Upper lobe of left lung (tissue), 6 donors: ENCODE data around the gene ERP44. TPM values are rescaled to one million over a fixed set of nuclear protein-coding genes. Genes with fewer than 3 reads are reported as not detected.
"Not testable (repeated sequence)": the region's sequence is repeated elsewhere in the genome, so short reads cannot be mapped to it uniquely, and the experiment has no call there.

ENCODE experiments used
- ATAC-seq, 2 donors: fragments of 200-7000 bp; cut with Tn5 transposase; one replicate each; pipeline ENCODE4 v1.9.1; 2022; ENCODE audit warnings: mild to moderate bottlenecking in 2 of 2, moderate library complexity in 2 of 2; ENCODE audit not compliant: low FRiP score in 2 of 2
- DNase-seq, 2 donors: peaks; one replicate each; pipeline ENCODE4 v3.0.0-alpha.2; 2019 to 2020
- H3K27ac ChIP-seq, 4 donors: fragments of 200-600 bp; sonication (generic); one replicate each; pipeline ENCODE4 v1.5.1; 2016 to 2019
- H3K27me3 ChIP-seq, 4 donors: fragments of 200-600 bp; sonication (generic); one replicate each; pipeline ENCODE4 v1.5.1; 2017 to 2019
- H3K36me3 ChIP-seq, 4 donors: fragments of 200-600 bp; sonication (generic); one replicate each; pipeline ENCODE4 v1.5.1; 2016 to 2019
- H3K4me1 ChIP-seq, 4 donors: fragments of 200-600 bp; sonication (generic); one replicate each; pipeline ENCODE4 v1.5.1; 2018 to 2019
- H3K4me3 ChIP-seq, 4 donors: fragments of 200-600 bp; sonication (generic); one replicate each; pipeline ENCODE4 v1.5.1; 2017 to 2019; ENCODE audit warnings: mild to moderate bottlenecking in 2 of 4, moderate library complexity in 1 of 4
- H3K9me3 ChIP-seq, 4 donors: fragments of 200-600 bp; sonication (generic); one replicate each; pipeline ENCODE4 v1.5.1; 2018 to 2019
- CTCF ChIP-seq, 6 experiments: fragments of 450-650 bp in 4 of 6; fragments of 200-600 bp in 2 of 6; sonication (generic) in 2 of 6; IDR thresholded peaks; one replicate each; pipeline ENCODE4 v1.5.1; 2016 to 2019; ENCODE audit warnings: antibody characterized with exemption in 6 of 6
- EP300 ChIP-seq, 4 donors: sonication (generic); formaldehyde crosslinking; IDR thresholded peaks; one replicate each; pipeline ENCODE4 v1.5.1; 2017; ENCODE audit warnings: antibody characterized with exemption in 4 of 4, control low read depth in 2 of 4
- POLR2A ChIP-seq, 4 donors: fragments of 450-650 bp; IDR thresholded peaks; one replicate each; pipeline ENCODE4 v1.5.1; 2016 to 2017; ENCODE audit warnings: antibody characterized with exemption in 4 of 4, mild to moderate bottlenecking in 2 of 4
- POLR2AphosphoS5 ChIP-seq, 2 donors: sonication (generic); formaldehyde crosslinking; IDR thresholded peaks; one replicate each; pipeline ENCODE4 v1.5.1; 2017; ENCODE audit warnings: antibody characterized with exemption in 2 of 2
- WGBS, 2 donors: methylation state at CpG; one replicate each; pipeline ENCODE4 v1.1.5; 2017 to 2018; 5-methylcytosine and 5-hydroxymethylcytosine counted together
- total RNA-seq, 6 donors: library from RNA; depleted of rRNA in 4 of 6; stranded (reverse); fragments of >200 nt in 4 of 6; gene quantifications; one replicate each; pipeline versions ENCODE4 v1.1.0 to v1.2.1, GENCODE V29; 2016 to 2021
- donor health status: DM: no; HTN: no; CAD: no; lungs with moderate emphysema.
- donor health status: DM: no; HTN: yes; CAD: no; lungs with severe emphysema.

Gene ERP44
- total RNA-seq, 6 donors from 2014 or later: 11.5 to 28.5 (median 20.4) TPM

GRCh38 chr9:100099722-100100042, 882 bp upstream of the ERP44 start:
- peak in 1 of 2 donors; percentile 30 for ATAC-seq
- TF ChIP-seq POLR2A (IDR thresholded peaks at IDR 0.05): no peak
- TF ChIP-seq EP300 (IDR thresholded peaks at IDR 0.05): no peak
- TF ChIP-seq POLR2AphosphoS5 (IDR thresholded peaks at IDR 0.05): no peak
- no peak for TF ChIP-seq CTCF (IDR thresholded peaks at IDR 0.05)
- peaks cover 0 to 13% (median 10%) of the 10 kb centered on the region in 4 donors for H3K36me3 ChIP-seq
- no peaks in the 10 kb centered on the region for H3K27me3 ChIP-seq
- H3K27ac ChIP-seq: peak overlapping the region; percentile 91 to 96 (median 95)
- H3K4me3 ChIP-seq: peak overlapping the region; percentile 83 to 93 (median 88)
- peak in 1 of 2 donors; percentile 75 for DNase-seq
- peaks cover 28 to 39% (median 29%) of the 10 kb centered on the region in 4 donors for H3K4me1 ChIP-seq
- 6 to 15% methylated on average over 10 of the region's 10 CpGs for WGBS, 2 donors
- H3K9me3 ChIP-seq: no peaks in the 10 kb centered on the region

- peak in 1 of 2 donors; percentile 88 for DNase-seq
- WGBS, 2 donors: 2% methylated on average over 36 to 37 of the region's 37 CpGs
- peak; percentile 61 to 80 for ATAC-seq
- peaks cover 0 to 5% (median 2%) of the 10 kb centered on the region in 4 donors for H3K36me3 ChIP-seq
- no peaks in the 10 kb centered on the region for H3K27me3 ChIP-seq
- H3K4me1 ChIP-seq: peaks cover 28 to 50% (median 29%) of the 10 kb centered on the region in 4 donors
- TF ChIP-seq POLR2AphosphoS5 (IDR thresholded peaks at IDR 0.05) (no peak), CTCF (IDR thresholded peaks at IDR 0.05) (no peak), EP300 (IDR thresholded peaks at IDR 0.05) (no peak), POLR2A (IDR thresholded peaks at IDR 0.05) (no peak)
- H3K9me3 ChIP-seq: no peaks in the 10 kb centered on the region
- H3K4me3 ChIP-seq: peak overlapping the region; percentile 83 to 93 (median 92)
- peak overlapping the region; percentile 91 to 96 (median 95) for H3K27ac ChIP-seq
Measured at GRCh38 chr9:100098046-100098886, 534 bp downstream of the ERP44 start.

GRCh38 chr9:100096378-100096916, 2.4 kb downstream of the ERP44 start:
- WGBS, 2 donors: 75 to 78% methylated on average over 3 of the region's 3 CpGs
- Histone ChIP-seq H3K36me3 (peaks cover 0 to 2% (median 0%) of the 10 kb centered on the region in 4 donors), H3K9me3 (no peaks in the 10 kb centered on the region), H3K27me3 (no peaks in the 10 kb centered on the region), H3K27ac (no peak overlapping the region), H3K4me1 (peaks cover 28 to 53% (median 30%) of the 10 kb centered on the region in 4 donors), H3K4me3 (no peak overlapping the region)
- ATAC-seq: no peak
- no peak for DNase-seq
- TF ChIP-seq POLR2AphosphoS5 (IDR thresholded peaks at IDR 0.05): no peak
- no peak for TF ChIP-seq EP300 (IDR thresholded peaks at IDR 0.05)
- TF ChIP-seq POLR2A (IDR thresholded peaks at IDR 0.05): no peak
- no peak for TF ChIP-seq CTCF (IDR thresholded peaks at IDR 0.05)

- ATAC-seq, H3K36me3 ChIP-seq, H3K27me3 ChIP-seq, H3K27ac ChIP-seq, H3K4me3 ChIP-seq, H3K9me3 ChIP-seq, DNase-seq: not testable (repeated sequence)
- H3K4me1 ChIP-seq: peaks cover 21 to 44% (median 28%) of the 10 kb centered on the region in 4 donors
- 97 to 100% methylated on average over 2 of the region's 2 CpGs for WGBS, 2 donors
Measured at GRCh38 chr9:100094411-100094810, 4.4 kb downstream of the ERP44 start.

GRCh38 chr9:100092066-100092465, 6.7 kb downstream of the ERP44 start:
- WGBS, 2 donors: 90 to 94% methylated on average over 1 of the region's 1 CpG
- DNase-seq: no peak
- Histone ChIP-seq H3K27ac (no peak overlapping the region), H3K4me1 (peaks cover 13 to 42% (median 23%) of the 10 kb centered on the region in 4 donors), H3K27me3 (no peaks in the 10 kb centered on the region), H3K9me3 (no peaks in the 10 kb centered on the region), H3K36me3 (no peaks in the 10 kb centered on the region), H3K4me3 (no peak overlapping the region)
- TF ChIP-seq CTCF (IDR thresholded peaks at IDR 0.05) (no peak), POLR2A (IDR thresholded peaks at IDR 0.05) (no peak), EP300 (IDR thresholded peaks at IDR 0.05) (no peak), POLR2AphosphoS5 (IDR thresholded peaks at IDR 0.05) (no peak)
- no peak for ATAC-seq
